PFSK-1 (cell line): ENCODE results near the gene EN1.

Experiments
- POLR2AphosphoS5 ChIP-seq: IDR thresholded peaks from 2 replicates; pipeline ENCODE4 v1.6.1; 2012; ENCODE audit warnings: low read depth, mild to moderate bottlenecking, control low read depth, low read length, moderate library complexity
- TAF1 ChIP-seq: IDR thresholded peaks from 2 replicates; pipeline ENCODE4 v1.6.1; 2012; ENCODE audit warnings: low read length, control low read depth, borderline replicate concordance; ENCODE audit not compliant: insufficient read depth
- TF ChIP-seq, protein P1 (sequence below), 2 experiments: IDR thresholded peaks; 2 replicates each; pipeline versions ENCODE4 v1.6.1 to v1.8.0; 2011 to 2012; ENCODE audit warnings: low read depth in 2 of 2, low read length in 2 of 2, control low read depth in 1 of 2, inconsistent platforms in 1 of 2, mild to moderate bottlenecking in 1 of 2, moderate library complexity in 1 of 2; ENCODE audit not compliant: insufficient read depth in 1 of 2

GRCh38 chr2:118826093-118826492 lies 21.4 kb downstream of the EN1 start:
- TF ChIP-seq POLR2AphosphoS5 (no peak), TAF1 (no peak)
- TF ChIP-seq, protein P1, sequence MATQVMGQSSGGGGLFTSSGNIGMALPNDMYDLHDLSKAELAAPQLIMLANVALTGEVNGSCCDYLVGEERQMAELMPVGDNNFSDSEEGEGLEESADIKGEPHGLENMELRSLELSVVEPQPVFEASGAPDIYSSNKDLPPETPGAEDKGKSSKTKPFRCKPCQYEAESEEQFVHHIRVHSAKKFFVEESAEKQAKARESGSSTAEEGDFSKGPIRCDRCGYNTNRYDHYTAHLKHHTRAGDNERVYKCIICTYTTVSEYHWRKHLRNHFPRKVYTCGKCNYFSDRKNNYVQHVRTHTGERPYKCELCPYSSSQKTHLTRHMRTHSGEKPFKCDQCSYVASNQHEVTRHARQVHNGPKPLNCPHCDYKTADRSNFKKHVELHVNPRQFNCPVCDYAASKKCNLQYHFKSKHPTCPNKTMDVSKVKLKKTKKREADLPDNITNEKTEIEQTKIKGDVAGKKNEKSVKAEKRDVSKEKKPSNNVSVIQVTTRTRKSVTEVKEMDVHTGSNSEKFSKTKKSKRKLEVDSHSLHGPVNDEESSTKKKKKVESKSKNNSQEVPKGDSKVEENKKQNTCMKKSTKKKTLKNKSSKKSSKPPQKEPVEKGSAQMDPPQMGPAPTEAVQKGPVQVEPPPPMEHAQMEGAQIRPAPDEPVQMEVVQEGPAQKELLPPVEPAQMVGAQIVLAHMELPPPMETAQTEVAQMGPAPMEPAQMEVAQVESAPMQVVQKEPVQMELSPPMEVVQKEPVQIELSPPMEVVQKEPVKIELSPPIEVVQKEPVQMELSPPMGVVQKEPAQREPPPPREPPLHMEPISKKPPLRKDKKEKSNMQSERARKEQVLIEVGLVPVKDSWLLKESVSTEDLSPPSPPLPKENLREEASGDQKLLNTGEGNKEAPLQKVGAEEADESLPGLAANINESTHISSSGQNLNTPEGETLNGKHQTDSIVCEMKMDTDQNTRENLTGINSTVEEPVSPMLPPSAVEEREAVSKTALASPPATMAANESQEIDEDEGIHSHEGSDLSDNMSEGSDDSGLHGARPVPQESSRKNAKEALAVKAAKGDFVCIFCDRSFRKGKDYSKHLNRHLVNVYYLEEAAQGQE (IDR thresholded peaks at IDR 0.05; ENCODE audit: insufficient read depth in 1 of 2, low read depth in 2 of 2, low read length in 2 of 2) = no peak
